Measurements from ENCODE around the gene ISOC2.

Gene ISOC2

DNA sequence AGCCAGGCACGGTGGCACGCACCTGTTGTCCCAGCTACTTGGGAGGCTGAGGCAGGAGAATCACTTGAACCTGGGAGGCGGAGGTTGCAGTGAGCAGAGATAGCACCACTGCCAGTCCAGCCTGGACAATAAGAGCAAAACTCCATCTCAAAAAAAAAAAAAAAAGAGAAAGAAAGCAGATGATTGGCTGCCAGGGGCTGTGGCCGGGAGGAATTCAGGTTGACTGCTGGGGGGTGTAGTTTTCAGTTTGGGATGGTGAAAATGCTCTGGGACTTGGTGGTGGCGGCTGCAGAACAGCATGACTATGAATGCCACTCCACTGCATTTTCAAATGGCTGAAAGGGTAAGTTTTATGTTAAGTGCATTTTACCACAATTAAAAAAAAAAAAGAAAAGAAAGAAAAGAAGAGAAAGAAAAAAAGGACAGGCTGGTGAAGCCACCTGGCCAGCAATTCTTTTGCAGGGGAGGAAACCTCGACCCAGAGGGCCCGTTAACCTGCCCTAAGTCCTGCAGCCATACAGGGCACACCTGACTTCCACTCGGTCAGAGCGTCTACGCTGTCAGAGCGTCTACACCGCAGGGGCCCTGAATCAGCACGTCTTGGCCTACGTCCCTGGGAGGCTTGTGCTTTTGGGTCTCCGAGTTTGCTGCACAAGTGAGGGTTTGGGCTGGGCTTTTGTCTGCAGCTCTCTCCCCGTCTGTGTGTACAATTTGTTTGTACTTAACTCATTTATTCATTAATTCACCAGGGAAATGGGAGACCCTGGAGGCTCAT is 3.6 kb downstream of the ISOC2 start:
- no peak overlapping the region for H3K4me2 ChIP-seq (ENCODE audit: low read depth, low read length, poor library complexity, severe bottlenecking)
- no peaks in the 10 kb centered on the region for H3K9me3 ChIP-seq (ENCODE audit: insufficient read depth, low read length)
- H3K36me3 ChIP-seq (ENCODE audit: low read length): no peaks in the 10 kb centered on the region
- H3K9ac ChIP-seq (ENCODE audit: low read length): no peak overlapping the region
- H2AFZ ChIP-seq (ENCODE audit: low read depth, low read length, severe bottlenecking): no peak overlapping the region
- H3K27me3 ChIP-seq (ENCODE audit: low read length): no peaks in the 10 kb centered on the region
- no peak overlapping the region for H3K27ac ChIP-seq (ENCODE audit: low read depth, low read length)
- TF ChIP-seq, protein P1, sequence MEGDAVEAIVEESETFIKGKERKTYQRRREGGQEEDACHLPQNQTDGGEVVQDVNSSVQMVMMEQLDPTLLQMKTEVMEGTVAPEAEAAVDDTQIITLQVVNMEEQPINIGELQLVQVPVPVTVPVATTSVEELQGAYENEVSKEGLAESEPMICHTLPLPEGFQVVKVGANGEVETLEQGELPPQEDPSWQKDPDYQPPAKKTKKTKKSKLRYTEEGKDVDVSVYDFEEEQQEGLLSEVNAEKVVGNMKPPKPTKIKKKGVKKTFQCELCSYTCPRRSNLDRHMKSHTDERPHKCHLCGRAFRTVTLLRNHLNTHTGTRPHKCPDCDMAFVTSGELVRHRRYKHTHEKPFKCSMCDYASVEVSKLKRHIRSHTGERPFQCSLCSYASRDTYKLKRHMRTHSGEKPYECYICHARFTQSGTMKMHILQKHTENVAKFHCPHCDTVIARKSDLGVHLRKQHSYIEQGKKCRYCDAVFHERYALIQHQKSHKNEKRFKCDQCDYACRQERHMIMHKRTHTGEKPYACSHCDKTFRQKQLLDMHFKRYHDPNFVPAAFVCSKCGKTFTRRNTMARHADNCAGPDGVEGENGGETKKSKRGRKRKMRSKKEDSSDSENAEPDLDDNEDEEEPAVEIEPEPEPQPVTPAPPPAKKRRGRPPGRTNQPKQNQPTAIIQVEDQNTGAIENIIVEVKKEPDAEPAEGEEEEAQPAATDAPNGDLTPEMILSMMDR (IDR thresholded peaks at IDR 0.05; ENCODE audit: insufficient read depth, low read length, poor library complexity, severe bottlenecking): no peak
- no peak for TF ChIP-seq EZH2phosphoT487 (conservative IDR thresholded peaks at IDR 0.05; ENCODE audit: low read length)
- peaks cover 20% of the 10 kb centered on the region for H3F3A ChIP-seq (ENCODE audit: insufficient read depth)
- no peaks in the 10 kb centered on the region for H3K9me2 ChIP-seq (replicated peaks; ENCODE audit: insufficient read depth, low read length)
- H3K4me3 ChIP-seq (ENCODE audit: insufficient read depth, low read length, poor library complexity, severe bottlenecking): no peak overlapping the region
- H4K20me1 ChIP-seq (ENCODE audit: low read depth, low read length): no peaks in the 10 kb centered on the region
- peaks cover 9% of the 10 kb centered on the region; the same call in 1 of the 2 replicates for H3K79me2 ChIP-seq (ENCODE audit: insufficient read depth, low read length)

DNA sequence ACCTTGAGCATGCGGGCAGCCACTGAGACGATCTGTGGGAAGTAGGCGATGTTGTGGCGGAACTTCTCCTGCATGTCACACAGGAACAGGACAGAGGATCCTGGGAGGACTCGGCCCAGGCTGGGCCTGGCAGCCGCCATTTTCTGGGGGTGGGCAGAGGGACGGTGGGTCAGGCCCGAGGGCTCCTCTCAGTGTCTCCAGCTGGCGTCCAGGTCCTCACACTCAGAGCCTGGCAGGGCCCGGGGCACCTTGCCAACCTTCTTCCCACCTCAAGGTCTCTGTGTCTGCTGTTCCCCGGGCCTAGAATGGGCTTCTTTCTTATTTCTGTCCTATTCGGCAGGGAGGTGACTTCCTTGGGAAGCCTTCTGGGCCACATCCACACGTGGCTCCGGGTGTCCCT is 5.1 kb downstream of the ISOC2 start:
- Histone ChIP-seq H3K4me3 (ENCODE audit: insufficient read depth, low read length, poor library complexity, severe bottlenecking) (no peak overlapping the region), H3K36me3 (ENCODE audit: low read length) (no peaks in the 10 kb centered on the region), H3K4me2 (ENCODE audit: low read depth, low read length, poor library complexity, severe bottlenecking) (no peak overlapping the region), H4K20me1 (ENCODE audit: low read depth, low read length) (no peaks in the 10 kb centered on the region), H3K9me2 (replicated peaks; ENCODE audit: insufficient read depth, low read length) (no peaks in the 10 kb centered on the region), H3F3A (ENCODE audit: insufficient read depth) (peaks cover 20% of the 10 kb centered on the region), H2AFZ (ENCODE audit: low read depth, low read length, severe bottlenecking) (no peak overlapping the region), H3K79me2 (ENCODE audit: insufficient read depth, low read length) (peaks cover 9% of the 10 kb centered on the region; the same call in 1 of the 2 replicates), H3K9ac (ENCODE audit: low read length) (no peak overlapping the region), H3K27ac (ENCODE audit: low read depth, low read length) (no peak overlapping the region), H3K9me3 (ENCODE audit: insufficient read depth, low read length) (no peaks in the 10 kb centered on the region), H3K27me3 (ENCODE audit: low read length) (no peaks in the 10 kb centered on the region)
- TF ChIP-seq, protein P1 (IDR thresholded peaks at IDR 0.05; ENCODE audit: insufficient read depth, low read length, poor library complexity, severe bottlenecking): no peak
- no peak for TF ChIP-seq EZH2phosphoT487 (conservative IDR thresholded peaks at IDR 0.05; ENCODE audit: low read length)

DNA sequence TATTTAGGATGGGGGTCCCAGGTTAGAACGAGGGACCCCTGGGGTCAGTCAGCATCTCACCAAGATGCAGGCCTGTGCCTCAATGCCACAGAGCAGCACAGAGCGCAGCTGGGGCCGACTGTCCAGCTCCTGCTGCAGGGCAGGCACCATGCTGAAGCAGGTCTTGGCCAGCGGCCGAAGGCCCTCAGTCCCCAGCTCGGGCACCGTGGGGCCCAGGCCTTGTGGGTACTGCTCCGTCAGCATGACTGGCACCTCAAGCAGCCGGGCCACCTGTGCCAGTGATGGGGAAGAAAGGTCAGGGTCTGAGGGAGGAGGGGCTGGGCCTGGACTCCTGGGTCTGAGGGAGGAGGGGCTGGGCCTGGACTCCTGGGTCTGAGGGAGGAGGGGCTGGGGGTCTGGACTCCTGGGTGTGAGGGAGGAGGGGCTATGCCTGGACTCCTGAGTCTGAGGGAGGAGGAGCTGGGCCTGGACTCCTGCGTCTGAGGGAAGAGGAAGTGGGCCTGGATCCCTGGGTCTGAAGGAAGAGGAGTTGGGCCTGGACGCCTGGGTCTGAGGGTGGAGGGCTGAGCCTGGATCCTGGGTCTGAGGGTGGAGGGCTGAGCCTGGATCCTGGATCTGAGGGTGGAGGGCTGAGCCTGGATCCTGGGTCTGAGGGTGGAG is 5.7 kb downstream of the ISOC2 start:
- Histone ChIP-seq H3K9me2 (replicated peaks; ENCODE audit: insufficient read depth, low read length) (no peaks in the 10 kb centered on the region), H2AFZ (ENCODE audit: low read depth, low read length, severe bottlenecking) (no peak overlapping the region), H3K27ac (ENCODE audit: low read depth, low read length) (no peak overlapping the region), H3K9me3 (ENCODE audit: insufficient read depth, low read length) (no peaks in the 10 kb centered on the region), H3K36me3 (ENCODE audit: low read length) (no peaks in the 10 kb centered on the region), H3K9ac (ENCODE audit: low read length) (no peak overlapping the region), H3K79me2 (ENCODE audit: insufficient read depth, low read length) (peaks cover 8% of the 10 kb centered on the region; the same call in 1 of the 2 replicates), H3K27me3 (ENCODE audit: low read length) (no peaks in the 10 kb centered on the region), H4K20me1 (ENCODE audit: low read depth, low read length) (no peaks in the 10 kb centered on the region), H3K4me2 (ENCODE audit: low read depth, low read length, poor library complexity, severe bottlenecking) (no peak overlapping the region), H3K4me3 (ENCODE audit: insufficient read depth, low read length, poor library complexity, severe bottlenecking) (no peak overlapping the region), H3F3A (ENCODE audit: insufficient read depth) (peaks cover 19% of the 10 kb centered on the region)
- no peak for TF ChIP-seq EZH2phosphoT487 (conservative IDR thresholded peaks at IDR 0.05; ENCODE audit: low read length)
- TF ChIP-seq, protein P1 (IDR thresholded peaks at IDR 0.05; ENCODE audit: insufficient read depth, low read length, poor library complexity, severe bottlenecking): no peak

Data from SU-DHL-6 (cell line).